SHP77 treated with DMSO at 0.1 percent for 48 hours (cell line): Measurements from ENCODE around the gene MACROD1.

Experiments used
- DNase-seq: peaks from one replicate; lab custom pipeline; 2025; lab: John Stamatoyannopoulos, UW

Gene MACROD1

DNA sequence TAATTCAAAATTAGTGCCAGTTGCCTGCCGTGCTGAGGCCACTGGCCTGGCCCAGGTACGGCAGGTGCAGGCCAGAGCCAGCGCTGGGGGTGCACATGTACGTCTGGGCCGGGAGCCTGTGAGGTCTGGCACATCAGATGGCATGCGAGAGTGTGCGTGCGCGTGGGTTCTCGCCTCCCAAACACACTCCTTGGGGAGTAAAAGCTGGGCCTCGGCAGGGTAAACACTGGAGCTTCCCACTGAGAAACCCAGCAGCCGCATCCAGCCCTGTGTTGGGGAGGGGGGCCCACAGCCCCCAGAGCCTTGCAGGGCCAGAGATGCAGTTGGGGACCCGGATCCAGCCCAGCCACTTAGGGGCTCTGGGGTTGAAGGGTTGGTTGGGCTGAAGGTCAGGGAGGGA is 92.4 kb downstream of the MACROD1 start:
- DNase-seq, result no peak

DNA sequence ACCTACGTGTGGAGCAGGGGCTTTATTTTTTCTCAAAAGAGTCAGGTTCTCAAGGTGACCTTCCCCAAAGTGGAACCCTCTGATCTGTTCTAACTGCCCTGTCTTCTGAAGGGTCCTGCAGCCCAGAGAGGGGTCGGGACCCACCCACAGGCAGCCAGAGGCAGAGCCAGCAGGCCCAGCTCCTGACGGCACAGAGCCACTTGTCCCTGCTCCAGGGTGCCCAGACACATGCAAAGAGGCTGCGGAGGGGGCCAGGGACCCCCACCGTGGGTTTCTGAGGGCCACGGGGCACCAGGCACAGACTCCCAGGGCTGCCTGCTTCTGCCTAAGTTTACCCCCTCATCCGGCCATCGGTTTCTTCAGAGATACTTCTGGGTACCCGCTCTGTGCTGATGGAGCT is 93.0 kb downstream of the MACROD1 start:
- no peak for DNase-seq

DNA sequence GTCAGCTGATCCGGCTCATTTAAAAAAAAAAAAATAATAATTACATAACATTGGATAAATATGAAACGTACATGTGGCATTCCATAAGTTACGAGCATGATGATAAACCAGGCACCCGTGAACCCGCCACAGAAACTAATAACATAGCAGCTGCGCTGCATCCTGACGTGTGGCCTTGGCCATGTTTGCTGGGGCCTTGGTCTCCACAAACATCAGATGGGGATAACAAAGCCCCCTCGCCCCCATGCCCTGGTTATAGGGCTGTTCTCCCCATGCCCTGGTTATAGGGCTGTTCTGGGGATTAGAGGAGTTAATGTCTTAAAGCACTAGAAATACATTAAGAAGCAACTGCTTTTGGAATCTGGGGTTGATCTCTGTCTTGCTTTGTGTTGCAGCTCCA is 93.5 kb downstream of the MACROD1 start:
- DNase-seq, result no peak

DNA sequence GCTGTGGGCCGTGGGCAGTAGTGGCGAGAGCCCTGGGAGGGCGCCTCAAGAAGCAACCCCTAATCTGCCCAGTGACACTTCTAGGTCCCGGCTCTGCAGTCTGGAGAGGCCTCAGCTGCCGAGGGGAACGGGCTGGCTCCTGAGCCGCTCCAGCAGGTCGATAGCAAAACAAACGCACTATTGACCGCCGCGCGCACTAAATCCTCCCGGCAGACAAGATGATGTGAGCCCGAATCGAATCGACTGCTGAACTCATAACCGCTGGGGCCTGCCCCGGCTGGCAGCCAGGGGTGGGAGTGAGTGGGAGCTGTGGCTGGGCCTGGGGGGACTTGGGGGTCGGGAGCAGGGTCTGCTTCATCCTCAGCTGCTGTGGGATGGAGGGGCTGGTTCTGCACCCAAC is 94.1 kb downstream of the MACROD1 start:
- no peak for DNase-seq

DNA sequence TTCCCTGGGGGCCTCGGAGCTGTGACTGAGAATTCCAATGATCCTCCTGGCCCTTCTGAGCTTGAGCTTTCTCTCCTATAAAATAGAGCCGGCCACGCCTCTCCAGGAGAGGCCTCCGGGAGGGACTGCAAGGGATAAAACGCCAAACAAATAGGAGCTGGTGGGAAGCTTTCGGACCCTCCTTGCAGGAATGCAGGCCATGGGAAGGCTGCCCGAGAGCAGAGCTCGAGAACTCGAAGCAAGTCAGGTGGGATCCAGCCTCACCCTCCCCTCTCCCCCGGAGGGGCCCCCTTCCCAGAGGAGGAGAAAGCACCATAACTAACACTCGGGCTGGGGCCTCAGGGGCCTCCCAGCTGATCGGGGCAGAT is 95.6 kb downstream of the MACROD1 start:
- no peak for DNase-seq

DNA sequence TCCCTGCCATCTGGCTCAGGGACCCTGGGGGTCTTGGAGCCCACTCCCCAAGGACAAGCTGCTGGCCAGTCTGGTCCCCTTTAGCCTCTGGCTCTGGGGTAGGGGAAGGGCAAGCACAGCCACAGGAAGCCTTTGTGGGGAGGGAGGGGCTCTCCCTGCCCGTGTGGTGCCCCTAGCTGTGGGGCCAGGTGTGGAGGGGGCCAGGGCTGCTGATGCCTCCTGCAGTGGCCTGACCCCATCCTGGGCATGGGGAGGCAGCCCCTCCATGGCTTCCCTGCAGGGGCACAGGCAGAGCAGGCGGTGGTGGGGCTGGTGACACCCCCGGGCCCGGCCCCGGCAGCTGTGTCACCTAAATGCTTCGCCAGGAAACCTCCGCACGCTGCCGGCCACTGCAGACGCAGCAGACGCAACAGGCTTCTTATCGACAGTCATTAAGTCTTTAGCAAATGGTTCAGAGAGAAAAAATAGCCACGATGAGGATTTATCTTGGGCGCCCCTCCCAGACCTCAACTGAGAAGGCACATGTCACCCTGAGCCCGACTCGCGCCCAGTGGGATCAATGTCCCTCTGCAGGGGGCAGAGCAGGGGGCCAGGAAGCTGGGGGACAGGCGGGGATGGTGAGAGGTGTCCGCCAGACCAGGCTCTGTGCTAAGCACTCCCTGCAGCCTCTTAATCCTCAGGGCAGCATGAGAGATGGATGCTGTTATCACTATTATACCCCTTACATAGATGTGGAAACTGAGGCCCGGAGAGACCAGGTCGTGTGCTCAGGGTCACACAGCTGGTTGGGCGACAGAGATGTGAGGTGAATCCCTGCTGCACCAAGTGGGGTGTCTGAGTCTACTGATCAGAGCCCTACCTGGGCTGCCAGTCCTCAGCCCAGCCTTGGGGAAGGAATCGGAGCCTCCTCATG is 96.3 kb downstream of the MACROD1 start:
- no peak for DNase-seq

DNA sequence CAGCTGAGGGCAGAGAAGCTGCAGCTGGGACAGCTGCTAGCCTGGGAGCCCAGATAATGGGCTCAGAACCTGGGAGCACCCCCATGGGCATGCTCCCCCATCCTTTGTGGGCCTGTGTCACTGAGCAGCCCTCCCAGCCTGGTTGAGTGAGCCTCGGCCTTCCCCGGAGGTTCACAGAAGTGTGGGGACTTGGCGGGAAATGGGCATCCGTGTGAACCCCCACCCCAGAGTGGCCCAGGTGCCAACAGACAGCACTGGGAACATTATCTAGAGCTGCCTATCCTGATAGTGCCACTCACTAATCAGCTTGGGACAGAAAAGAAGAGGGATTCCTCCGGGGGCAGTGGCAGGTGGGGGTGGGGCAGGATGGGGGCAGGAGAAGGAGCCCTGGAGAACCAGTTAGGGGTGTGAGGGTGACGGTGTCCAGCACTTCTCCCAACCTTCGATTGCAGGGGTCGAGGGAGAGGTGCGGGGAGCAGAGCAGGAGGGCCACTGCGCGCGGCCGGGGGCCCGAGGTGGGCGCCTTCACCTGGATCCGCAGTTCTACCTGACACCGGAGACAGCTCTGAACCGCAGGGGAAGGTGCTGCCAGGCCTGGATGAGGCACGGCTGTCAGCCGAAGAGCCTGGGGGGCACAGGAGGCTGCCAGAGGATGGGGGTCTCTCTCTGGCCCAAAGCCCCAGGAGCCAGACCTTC is 97.1 kb downstream of the MACROD1 start:
- DNase-seq, result no peak

DNA sequence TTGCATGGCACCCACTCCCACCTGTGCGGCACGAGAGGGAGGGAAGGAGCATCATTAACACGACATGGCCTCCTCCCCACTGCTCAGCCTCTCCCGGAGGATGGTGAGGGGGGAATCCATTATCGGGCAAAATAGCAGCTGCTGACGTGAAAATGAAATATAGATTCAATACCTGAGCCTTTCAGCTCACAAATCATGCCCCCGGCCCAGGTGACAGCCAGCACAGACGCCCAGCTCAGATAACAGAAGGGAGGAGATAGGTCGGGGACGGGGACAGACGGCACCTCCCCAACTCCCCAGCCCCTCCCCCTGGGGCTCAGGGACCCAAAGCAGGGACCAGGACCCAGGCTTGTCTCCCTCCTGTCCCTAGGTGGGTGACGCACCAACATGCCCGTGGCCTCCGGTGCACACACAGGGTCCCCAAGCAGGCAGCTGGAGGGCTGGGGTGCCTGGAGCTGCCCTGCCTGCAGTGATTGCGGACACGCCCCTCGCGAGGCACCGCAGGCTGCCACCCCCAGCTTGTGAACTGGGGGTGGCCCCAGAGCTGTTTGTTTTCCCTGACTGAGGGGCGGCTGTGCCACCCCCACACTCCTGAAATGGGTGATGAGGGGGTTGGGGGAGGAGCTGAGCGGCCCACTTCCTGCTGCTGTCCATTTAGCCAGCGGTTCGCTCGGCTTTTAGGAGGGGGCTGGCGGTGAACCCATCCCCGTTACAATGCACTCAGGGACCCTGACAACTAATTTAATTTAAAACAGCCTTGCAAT is 98.5 kb downstream of the MACROD1 start:
- DNase-seq, result no peak

DNA sequence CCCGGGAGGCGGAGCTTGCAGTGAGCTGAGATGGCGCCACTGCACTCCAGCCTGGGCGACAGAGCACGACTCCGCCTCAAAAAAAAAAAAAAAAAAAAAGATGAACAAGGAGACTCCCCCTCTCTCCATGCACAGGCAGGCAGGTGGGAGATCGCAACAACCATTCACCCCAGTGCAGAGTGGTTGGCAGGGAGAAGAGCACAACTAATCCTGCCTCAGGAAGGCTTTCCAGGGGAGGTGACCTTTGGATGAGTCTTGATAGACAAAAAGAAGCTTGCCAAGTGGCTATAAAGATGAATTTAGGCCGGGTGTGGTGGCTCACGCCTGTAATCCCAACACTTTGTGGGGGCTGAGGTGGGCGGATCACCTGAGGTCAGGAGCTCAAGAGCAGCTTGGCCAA is 100.2 kb downstream of the MACROD1 start:
- no peak for DNase-seq

DNA sequence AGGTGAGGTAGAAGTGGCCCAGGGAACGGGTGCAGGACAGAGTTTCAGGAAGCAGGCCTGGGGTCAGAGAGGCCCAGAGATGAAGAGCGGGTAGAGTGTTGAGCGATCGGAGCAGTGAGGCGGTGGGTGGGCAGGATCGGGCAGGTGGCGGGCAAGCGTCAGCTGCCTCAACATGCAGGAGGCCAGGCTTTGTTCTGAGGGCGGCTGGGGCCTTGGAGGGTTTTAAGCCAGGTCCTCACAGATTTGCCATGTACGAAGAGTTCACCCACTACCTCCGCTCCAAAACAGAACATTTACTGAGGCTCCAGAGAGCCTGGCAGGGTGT is 100.8 kb downstream of the MACROD1 start:
- DNase-seq, result no peak

DNA sequence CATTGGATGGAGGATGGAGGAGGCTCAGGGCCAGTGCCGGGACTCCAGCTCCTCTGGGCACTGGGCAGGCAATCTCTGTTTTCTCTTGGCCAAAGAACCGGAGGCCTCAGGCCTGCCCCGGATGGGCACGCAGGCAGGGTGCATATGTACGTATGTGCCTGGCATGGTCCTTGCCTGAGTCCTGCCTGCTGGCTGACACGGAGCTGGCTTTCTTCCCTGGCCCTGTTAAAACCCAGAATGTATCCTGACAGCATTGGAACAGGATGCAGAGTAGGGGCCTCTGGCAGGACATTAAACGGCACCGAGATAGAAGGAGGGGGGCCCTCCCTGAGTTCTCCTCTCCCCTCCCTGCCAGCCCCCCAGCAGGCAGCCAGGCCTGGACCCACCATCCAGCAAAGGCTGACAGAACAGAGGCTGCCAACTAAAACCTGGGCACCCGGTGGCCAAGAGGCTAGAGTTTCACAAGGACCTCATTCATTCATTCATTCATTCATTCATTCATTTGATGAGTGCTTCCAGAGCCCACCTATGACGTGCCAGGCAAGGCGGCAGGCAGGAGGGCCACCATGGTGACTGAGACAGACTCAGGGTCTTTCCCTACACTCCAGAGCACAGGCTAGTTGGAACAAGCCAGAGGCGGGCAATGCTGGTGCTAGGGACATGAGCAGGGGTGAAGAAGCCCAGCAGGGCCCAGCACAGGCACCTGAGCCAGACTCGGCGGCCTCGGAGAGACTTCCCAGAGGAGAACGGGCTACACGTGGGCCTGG is 101.4 kb downstream of the MACROD1 start:
- no peak for DNase-seq

DNA sequence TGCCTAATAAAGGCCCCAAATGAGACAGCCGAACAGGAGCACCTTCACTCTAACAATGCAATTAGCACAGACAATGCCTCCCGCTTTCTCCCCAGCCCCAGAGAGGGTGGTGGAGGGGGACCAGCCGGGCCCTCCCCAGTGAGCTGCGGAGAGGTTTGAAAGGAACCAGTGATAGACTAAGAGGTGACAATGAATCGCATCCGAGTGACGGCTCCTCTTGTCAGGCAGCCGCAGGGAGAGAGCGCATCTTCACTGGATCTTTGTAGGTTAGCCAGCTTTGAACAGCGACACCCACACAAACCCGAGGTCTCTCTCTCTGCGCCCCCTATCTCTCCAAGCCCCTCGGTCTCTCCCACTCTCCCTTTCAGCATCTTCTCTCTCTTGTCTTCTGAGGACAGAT is 102.1 kb downstream of the MACROD1 start:
- no peak for DNase-seq

DNA sequence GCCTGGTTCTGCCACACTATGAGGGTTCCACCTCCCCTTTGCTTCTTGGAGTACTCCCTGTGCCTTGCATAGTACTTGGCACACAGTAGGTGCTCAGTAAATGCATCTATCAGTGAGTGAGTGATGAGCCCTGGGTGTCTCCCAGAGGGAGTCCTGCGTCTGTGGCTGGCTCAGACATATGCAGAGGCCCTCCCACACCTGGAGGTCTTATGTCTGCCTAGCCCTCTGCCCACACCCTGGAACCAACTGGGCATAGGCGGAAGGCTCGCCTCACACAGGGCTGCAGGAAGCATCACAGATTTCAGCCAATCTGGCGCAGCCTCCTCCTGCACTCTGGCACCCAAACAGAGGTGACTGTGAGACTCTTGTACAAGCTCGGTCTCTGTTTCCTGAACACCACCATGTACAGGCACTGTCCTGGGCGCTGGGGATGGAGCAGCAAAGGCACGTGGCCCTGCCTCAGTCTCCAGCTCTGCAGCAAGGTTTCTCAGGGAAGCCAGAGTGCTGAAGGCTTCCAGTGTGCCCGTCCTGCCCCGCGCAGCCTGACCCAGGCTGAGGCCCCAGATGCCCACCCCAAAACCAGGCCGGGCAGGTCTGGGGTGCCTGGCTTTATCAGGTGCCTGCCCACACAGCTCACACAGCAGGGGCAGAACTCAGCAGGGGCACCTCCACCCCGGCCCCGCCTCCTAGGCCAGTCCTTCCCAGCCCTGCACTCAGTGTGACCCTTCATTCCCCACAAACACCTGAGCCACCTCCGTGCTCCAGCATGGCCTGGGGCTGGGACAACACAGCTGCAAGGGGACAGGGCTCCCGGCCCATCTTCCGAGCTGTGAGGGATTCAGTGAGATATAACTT is 103.5 kb downstream of the MACROD1 start:
- DNase-seq, result no peak

DNA sequence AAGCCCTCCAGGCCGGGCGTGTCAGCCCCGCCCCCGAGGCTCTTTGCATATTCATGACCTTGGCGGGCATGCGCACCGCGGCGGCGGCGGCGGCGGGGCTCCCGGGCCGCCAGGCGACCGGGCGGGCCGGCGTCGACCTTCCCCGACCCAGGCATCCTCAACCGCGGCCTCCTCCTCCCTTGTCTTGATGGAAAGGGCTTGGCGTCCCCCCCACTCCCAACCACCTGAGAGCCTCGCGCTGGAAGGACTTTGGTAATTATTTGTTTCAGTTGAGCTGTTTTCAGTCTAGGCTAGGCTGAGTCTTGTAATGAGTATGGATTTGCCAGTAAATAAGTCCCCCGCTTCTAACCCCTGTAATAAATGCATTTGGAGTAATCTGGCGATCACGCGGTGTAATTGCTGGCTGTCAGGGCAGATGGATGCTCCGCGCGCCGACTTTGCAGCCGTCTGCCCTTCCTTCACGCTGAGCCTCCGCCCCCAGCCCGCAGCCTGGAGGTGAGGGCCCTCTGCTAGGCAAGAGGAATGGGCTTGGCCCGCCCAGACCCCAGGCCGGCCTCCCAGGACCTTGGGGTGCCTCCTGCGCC is 105.0 kb downstream of the MACROD1 start:
- no peak for DNase-seq

DNA sequence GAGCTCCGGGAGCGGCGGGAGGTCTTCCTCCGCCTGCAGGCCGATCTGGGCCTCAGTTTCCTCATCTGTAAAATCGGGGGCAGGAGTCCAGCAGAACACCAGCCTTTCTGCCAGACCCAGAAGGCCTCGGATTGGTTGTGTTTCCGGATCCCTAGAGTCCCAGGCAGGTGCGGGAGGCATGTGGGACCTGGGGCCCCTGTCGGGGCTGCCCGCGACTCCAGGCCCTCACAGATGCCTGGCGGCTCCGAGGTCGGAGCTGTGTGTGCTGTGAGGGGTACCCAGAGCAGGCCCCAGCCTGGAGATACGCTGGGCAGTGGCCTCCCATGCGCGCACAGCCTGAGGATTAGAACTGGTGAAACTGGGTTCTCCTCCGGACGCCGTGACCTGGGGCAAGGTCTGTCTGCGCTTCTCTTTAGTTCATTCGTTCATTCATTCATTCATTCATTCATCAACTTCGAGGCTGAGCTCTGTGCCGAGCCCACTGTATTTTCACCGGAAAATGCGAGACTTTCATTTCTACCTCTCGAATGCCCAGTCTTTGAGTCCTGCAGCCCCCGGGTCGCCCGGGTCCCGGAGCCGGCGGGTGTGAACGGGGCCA is 105.6 kb downstream of the MACROD1 start:
- DNase-seq, result no peak

DNA sequence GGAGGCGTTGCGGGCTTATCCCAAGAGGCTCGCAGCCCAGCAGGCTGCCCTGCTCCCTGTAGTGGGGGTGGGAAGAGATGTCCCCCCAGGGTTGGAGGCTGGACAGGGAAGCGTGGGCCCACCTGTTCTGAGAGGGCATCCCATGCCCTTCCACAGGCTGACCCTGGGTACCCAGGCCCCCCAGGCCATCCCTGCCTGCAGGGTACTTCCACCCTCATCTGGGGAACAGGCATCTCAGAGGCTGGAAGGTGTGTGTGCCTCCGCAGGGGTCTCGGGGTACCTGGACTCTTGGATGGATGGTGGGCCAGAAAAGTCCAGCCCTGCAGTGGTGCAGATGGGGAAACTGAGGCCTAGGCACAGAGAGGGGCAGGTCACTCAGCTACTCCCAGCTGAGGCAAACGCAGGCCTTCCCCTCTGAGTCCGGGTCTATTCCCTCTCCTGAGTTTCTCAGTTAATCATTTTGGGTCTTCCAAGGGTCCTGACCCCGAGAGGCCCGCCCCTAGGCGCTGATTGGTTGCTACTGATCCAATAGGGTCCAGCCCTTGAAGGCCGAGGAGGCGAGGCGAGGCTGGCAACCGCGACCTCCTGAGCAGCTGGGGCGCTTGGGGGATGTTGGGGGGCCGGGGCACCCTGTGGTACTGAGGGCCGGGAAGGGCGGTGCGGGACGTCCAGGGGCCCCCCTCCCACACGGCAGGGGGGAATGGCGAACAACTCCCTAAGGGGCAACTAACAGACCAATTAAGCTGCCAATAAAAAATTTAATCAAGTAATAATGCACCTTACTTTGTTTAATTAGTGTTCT is 106.4 kb downstream of the MACROD1 start:
- no peak for DNase-seq

DNA sequence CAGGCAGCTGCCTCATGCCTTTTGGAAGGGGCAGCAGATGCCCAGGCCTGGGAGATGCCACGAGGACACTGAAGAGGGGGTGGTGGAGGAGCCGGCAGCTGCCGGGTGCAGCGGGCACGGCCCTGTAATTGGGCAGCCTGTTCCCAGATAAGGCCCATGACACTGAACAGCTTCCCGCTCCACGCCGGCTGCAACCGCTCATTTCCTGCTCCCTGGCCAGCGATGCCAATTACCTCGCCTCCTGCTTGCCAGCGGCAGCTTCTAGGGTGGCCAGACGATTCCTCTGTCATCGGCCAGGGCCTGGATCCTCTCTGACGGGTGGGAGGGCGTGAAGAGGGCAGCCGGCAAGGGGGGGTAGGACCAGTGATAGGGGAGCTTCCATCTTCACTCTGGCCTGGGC is 107.4 kb downstream of the MACROD1 start:
- no peak for DNase-seq

DNA sequence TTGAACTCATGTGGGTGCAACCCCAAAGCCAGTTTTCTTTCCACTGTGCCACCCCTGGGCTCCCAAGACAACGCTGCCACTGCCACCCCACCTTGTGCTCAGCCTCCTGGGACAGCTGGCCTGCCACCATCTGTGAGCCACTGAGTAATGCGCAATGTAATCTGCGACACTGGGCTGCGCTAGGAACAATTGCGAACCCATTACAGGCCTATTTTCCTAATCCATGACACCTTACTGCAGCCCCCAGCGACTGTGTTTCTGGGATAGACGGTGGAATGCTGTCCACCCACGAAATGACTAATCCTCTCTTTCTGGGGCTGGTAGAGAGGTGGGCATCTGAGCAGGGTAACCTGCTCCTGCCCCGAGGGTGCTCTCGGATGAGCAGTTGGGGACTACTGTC is 108.0 kb downstream of the MACROD1 start:
- no peak for DNase-seq

DNA sequence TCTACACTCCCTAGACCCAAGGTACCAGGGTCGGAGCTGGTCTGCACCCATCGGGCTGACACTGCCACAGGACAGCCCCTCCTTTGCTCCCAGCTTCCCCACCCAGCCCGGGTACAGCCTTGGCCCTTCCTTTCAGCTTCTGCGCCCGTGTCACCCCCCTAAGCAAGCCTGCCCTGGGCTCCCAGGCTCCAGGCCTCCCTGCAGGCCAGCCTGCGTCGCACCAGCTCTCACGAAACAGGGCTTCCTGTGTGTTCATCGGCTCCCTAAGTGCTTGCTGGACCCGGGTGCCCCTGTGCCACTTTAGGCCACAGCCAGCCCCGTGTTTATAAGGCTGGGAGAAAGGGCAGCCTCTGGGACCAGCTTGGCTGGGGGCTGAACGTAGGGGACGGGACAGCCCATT is 109.1 kb downstream of the MACROD1 start:
- no peak for DNase-seq
